Endothelial cell of umbilical vein (primary cell): Measurements from ENCODE around the gene UNC5A. TPM values are rescaled to one million over a fixed set of nuclear protein-coding genes. Genes with fewer than 3 reads are reported as not detected.

Source experiments
- BruUV-seq: library from RNA; stranded (reverse); fragments of 400-500 nt; replicated peaks from 2 replicates; lab custom pipeline; 2021; lab: Mats Ljungman, UMichigan
- CTCF ChIA-PET: fragments of 300-600, 350-600 bp; sonication (Branson Sonifier 250); formaldehyde crosslinking; loops from one replicate; lab custom pipeline; 2021; ENCODE audit warnings: antibody characterized with exemption, inconsistent platforms; lab: Charles Lee
- POLR2A ChIA-PET: fragments of 300-600, 350-600 bp; sonication (Branson Sonifier 250); formaldehyde crosslinking; loops from one replicate; lab custom pipeline; 2021; ENCODE audit warnings: antibody characterized with exemption, inconsistent platforms; lab: Charles Lee
- DNase-seq: peaks from one replicate; pipeline ENCODE4 v3.0.0-alpha.2; 2011; ENCODE audit warnings: low read depth, low spot score
- FAIRE-seq: peaks from 2 replicates; lab custom pipeline; 2011; peaks lifted over from hg19 to GRCh38; lab: Jason Lieb, UNC
- H2AFZ ChIP-seq: 2 replicates; pipeline ENCODE4 v1.6.0; 2012; ENCODE audit warnings: low read depth, low read length, control low read depth, inconsistent platforms
- H3K27ac ChIP-seq: 2 replicates; pipeline ENCODE4 v1.5.1; 2011; ENCODE audit warnings: low read depth, mild to moderate bottlenecking, control low read depth, low read length, moderate library complexity; ENCODE audit not compliant: insufficient read depth
- H3K27me3 ChIP-seq, 2 experiments: 2 replicates each; pipeline versions ENCODE4 v1.6.0 to v1.6.1; 2011; ENCODE audit warnings: low read length in 2 of 2, mixed read lengths in 1 of 2; ENCODE audit not compliant: control insufficient read depth in 2 of 2, insufficient read depth in 2 of 2
- H3K36me3 ChIP-seq, 2 experiments: 2 replicates in 1 of 2; 3 replicates in 1 of 2; pipeline ENCODE4 v1.5.1; 2011; ENCODE audit warnings: low read length in 2 of 2, mild to moderate bottlenecking in 1 of 2, moderate library complexity in 1 of 2; ENCODE audit not compliant: control insufficient read depth in 2 of 2, insufficient read depth in 2 of 2; ENCODE audit errors: extremely low read depth in 1 of 2
- H3K4me1 ChIP-seq: 3 replicates; pipeline ENCODE4 v1.5.1; 2011; ENCODE audit warnings: mild to moderate bottlenecking, low read length; ENCODE audit not compliant: control insufficient read depth, insufficient read depth; ENCODE audit errors: extremely low read depth
- H3K4me2 ChIP-seq: 2 replicates; pipeline ENCODE4 v1.6.1; 2011; ENCODE audit warnings: low read length, control low read depth, mixed read lengths; ENCODE audit not compliant: insufficient read depth
- H3K4me3 ChIP-seq, 3 experiments: fragments of 200-600 bp in 1 of 3; sonication (generic), shearing (Covaris generic) in 1 of 3; replicated peaks in 1 of 3; 2 replicates each; pipeline ENCODE4 v1.5.1; 2011 to 2016; ENCODE audit warnings: control low read depth in 3 of 3, low read length in 3 of 3, mild to moderate bottlenecking in 2 of 3, inconsistent platforms in 1 of 3, low read depth in 1 of 3, moderate library complexity in 1 of 3; ENCODE audit not compliant: insufficient read depth in 1 of 3
- H3K79me2 ChIP-seq: 2 replicates; pipeline ENCODE4 v1.6.0; 2012; ENCODE audit warnings: low read length, inconsistent platforms; ENCODE audit not compliant: control insufficient read depth, insufficient read depth
- H3K9ac ChIP-seq: replicated peaks from 2 replicates; pipeline ENCODE3; 2011; ENCODE audit warnings: low read length, control low read depth; ENCODE audit not compliant: insufficient read depth; ENCODE audit errors: extremely low read depth
- H3K9me1 ChIP-seq: replicated peaks from 3 replicates; pipeline ENCODE4 v1.6.0; 2011; ENCODE audit warnings: mild to moderate bottlenecking, low read length; ENCODE audit not compliant: control insufficient read depth, insufficient read depth; ENCODE audit errors: extremely low read depth
- H3K9me3 ChIP-seq: replicated peaks from 2 replicates; pipeline ENCODE4 v1.5.1; 2012; ENCODE audit warnings: low read length, inconsistent platforms; ENCODE audit not compliant: control insufficient read depth, insufficient read depth
- H4K20me1 ChIP-seq: replicated peaks from 2 replicates; pipeline ENCODE3; 2011; ENCODE audit warnings: mild to moderate bottlenecking, low read length; ENCODE audit not compliant: control insufficient read depth, insufficient read depth; ENCODE audit errors: extremely low read depth
- CTCF ChIP-seq, 2 donors: IDR thresholded peaks; 1 replicate in 1 of 2; 2 replicates in 1 of 2; pipeline ENCODE4 v1.5.1; 2011; ENCODE audit warnings: low read length in 2 of 2, mild to moderate bottlenecking in 2 of 2, moderate library complexity in 2 of 2, control low read depth in 1 of 2, inconsistent platforms in 1 of 2, low read depth in 1 of 2; ENCODE audit not compliant: insufficient read depth in 1 of 2; ENCODE audit errors: extremely low read depth in 1 of 2
- EZH2 ChIP-seq: IDR thresholded peaks from 2 replicates; pipeline ENCODE4 v1.6.1; 2012; ENCODE audit warnings: borderline replicate concordance, low read depth, mild to moderate bottlenecking, moderate library complexity, low read length, inconsistent platforms; ENCODE audit not compliant: severe bottlenecking
- FOS ChIP-seq: IDR thresholded peaks from 2 replicates; pipeline ENCODE4 v1.6.1; 2011; ENCODE audit warnings: mild to moderate bottlenecking, low read length, moderate library complexity, borderline replicate concordance; ENCODE audit not compliant: insufficient read depth
- GATA2 ChIP-seq: IDR thresholded peaks from 2 replicates; pipeline ENCODE4 v1.7.0; 2011; ENCODE audit warnings: low read depth, mild to moderate bottlenecking, moderate library complexity, mixed read lengths, low read length; ENCODE audit not compliant: insufficient read length, insufficient read depth
- JUN ChIP-seq: IDR thresholded peaks from 2 replicates; pipeline ENCODE4 v1.6.1; 2011; ENCODE audit warnings: borderline replicate concordance, low read depth; ENCODE audit not compliant: insufficient read length, insufficient read depth
- MAX ChIP-seq: IDR thresholded peaks from 2 replicates; pipeline ENCODE4 v1.6.1; 2011; ENCODE audit not compliant: insufficient read depth, insufficient read length
- MYC ChIP-seq: IDR thresholded peaks from one replicate; pipeline ENCODE4 v1.6.1; 2011; ENCODE audit warnings: mild to moderate bottlenecking, low read depth, low read length
- POLR2A ChIP-seq: IDR thresholded peaks from 2 replicates; pipeline ENCODE4 v1.6.1; 2012; ENCODE audit warnings: low read depth, mild to moderate bottlenecking, control low read depth, low read length
- POLR2AphosphoS5 ChIP-seq: IDR thresholded peaks from 2 replicates; pipeline ENCODE4 v1.6.1; 2012; ENCODE audit warnings: low read depth, mild to moderate bottlenecking, control low read depth, low read length, moderate library complexity; ENCODE audit not compliant: insufficient read depth
- dilution Hi-C: fragments of 300-500 bp; cut with MboI; formaldehyde crosslinking; loops from one replicate; pipeline ENCODE4 v1.15.0; 2019; ENCODE audit warnings: low sequenced_read_pairs; ENCODE audit not compliant: extremely low pct_ligation_motif_present
- intact Hi-C: fragments of 100-400 bp; cut with micrococcal nuclease; formaldehyde crosslinking; loops from one replicate; pipeline ENCODE4 v1.10.0; 2022
- polyA plus RNA-seq, 4 experiments: library from polyadenylated mRNA; depleted of rRNA in 3 of 4; stranded (reverse) in 3 of 4; unstranded in 1 of 4; fragments of >200 nt; gene quantifications; 2 replicates each; pipeline versions ENCODE4 v1.2.1 to v1.2.3, GENCODE V29; 2011 to 2012; ENCODE audit warnings: missing spikeins in 1 of 4
- total RNA-seq: library from RNA; stranded (reverse); gene quantifications from 2 replicates; pipeline ENCODE4 v1.2.3, GENCODE V29; 2021

UNC5A gene
- total and polyA plus RNA-seq, 2 donors (not counting 3 experiments of a cell fraction or from before 2014, with no cell fraction given) = 0.08 to 0.22 TPM

GRCh38 chr5:176773408-176774035 is 36.8 kb upstream of the UNC5A start:
- intact Hi-C loops = no loop called here
- TF ChIP-seq FOS (no peak), POLR2A (no peak), MAX (no peak), POLR2AphosphoS5 (no peak), EZH2 (no peak), GATA2 (no peak), CTCF (IDR thresholded peaks at IDR 0.05; ENCODE audit: extremely low read depth in 1 of 2, insufficient read depth in 1 of 2, low read depth in 1 of 2, low read length in 2 of 2) (no peak), JUN (no peak), MYC (no peak)
- no peaks in the 10 kb centered on the region for H3K4me1 ChIP-seq
- H4K20me1 ChIP-seq = no peaks in the 10 kb centered on the region
- CTCF ChIA-PET = interaction anchor here (1.5 kb wide), 1 partner anchor 113 kb away, joined by 3 read pairs; no protein-coding TSS in a partner anchor
- no peak overlapping the region for H2AFZ ChIP-seq
- no peak overlapping the region for H3K4me3 ChIP-seq
- FAIRE-seq (no peak), DNase-seq (no peak)
- no peaks in the 10 kb centered on the region for H3K9me3 ChIP-seq
- no peak overlapping the region for H3K9ac ChIP-seq
- no peak overlapping the region for H3K27ac ChIP-seq
- no TSS peak for BruUV-seq
- peaks cover 0 to 2% of the 10 kb centered on the region in 2 experiments for H3K27me3 ChIP-seq
- dilution Hi-C loops = no loop called here
- no peak overlapping the region for H3K4me2 ChIP-seq
- no peaks in the 10 kb centered on the region for H3K36me3 ChIP-seq
- no peaks in the 10 kb centered on the region for H3K79me2 ChIP-seq
- POLR2A ChIA-PET = no interaction called here
- H3K9me1 ChIP-seq = no peaks in the 10 kb centered on the region
